ENCODE results near the gene PCDHGB4. TPM values are rescaled to one million over a fixed set of nuclear protein-coding genes. Genes with fewer than 3 reads are reported as not detected.

PCDHGB4 gene
- total and polyA plus RNA-seq, 9 of the 15 experiments (the other 6 are each of a cell fraction or from before 2014, with no cell fraction given): 0.01 to 0.14 (median 0.03) TPM; not detected in 5

DNA sequence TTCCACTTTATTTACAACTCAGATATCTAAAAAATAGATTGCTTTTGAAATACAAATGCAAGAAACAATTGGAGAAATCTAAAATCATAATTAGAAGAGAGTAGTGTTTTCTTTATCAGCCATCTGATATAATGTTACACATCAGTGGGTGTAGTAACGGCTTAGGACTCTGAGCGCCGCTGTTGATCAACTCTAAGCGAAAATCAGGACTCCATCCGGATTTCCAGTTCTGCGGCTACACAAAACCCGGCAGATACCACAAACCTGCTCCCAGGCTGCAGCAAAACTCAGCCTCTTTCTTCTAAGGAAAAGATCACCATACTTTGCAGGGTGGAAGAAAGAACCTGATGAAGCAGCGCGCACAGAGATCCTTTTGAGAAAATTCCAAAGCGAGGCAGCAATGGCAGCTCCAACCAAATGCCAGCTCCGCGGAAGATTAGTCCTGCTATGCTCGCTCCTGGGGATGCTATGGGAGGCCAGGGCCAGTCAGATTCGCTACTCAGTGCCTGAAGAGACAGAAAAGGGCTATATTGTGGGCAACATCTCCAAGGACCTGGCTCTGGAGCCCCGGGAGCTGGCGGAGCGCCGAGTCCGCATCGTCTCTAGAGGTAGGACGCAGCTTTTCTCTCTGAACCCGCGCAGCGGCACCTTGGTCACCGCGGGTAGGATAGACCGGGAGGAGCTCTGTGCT is 15.2 kb downstream of the PCDHGB4 start, which contains the start of gene PCDHGA9 (continued):
- TF ChIP-seq, protein P1, sequence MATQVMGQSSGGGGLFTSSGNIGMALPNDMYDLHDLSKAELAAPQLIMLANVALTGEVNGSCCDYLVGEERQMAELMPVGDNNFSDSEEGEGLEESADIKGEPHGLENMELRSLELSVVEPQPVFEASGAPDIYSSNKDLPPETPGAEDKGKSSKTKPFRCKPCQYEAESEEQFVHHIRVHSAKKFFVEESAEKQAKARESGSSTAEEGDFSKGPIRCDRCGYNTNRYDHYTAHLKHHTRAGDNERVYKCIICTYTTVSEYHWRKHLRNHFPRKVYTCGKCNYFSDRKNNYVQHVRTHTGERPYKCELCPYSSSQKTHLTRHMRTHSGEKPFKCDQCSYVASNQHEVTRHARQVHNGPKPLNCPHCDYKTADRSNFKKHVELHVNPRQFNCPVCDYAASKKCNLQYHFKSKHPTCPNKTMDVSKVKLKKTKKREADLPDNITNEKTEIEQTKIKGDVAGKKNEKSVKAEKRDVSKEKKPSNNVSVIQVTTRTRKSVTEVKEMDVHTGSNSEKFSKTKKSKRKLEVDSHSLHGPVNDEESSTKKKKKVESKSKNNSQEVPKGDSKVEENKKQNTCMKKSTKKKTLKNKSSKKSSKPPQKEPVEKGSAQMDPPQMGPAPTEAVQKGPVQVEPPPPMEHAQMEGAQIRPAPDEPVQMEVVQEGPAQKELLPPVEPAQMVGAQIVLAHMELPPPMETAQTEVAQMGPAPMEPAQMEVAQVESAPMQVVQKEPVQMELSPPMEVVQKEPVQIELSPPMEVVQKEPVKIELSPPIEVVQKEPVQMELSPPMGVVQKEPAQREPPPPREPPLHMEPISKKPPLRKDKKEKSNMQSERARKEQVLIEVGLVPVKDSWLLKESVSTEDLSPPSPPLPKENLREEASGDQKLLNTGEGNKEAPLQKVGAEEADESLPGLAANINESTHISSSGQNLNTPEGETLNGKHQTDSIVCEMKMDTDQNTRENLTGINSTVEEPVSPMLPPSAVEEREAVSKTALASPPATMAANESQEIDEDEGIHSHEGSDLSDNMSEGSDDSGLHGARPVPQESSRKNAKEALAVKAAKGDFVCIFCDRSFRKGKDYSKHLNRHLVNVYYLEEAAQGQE (IDR thresholded peaks at IDR 0.05; ENCODE audit: borderline replicate concordance): peak; percentile 19; the same call in 1 of the 2 replicates
- TF ChIP-seq, protein P1 (CRISPR knock-in tag; IDR thresholded peaks at IDR 0.05; ENCODE audit: low read depth): no peak
- TF ChIP-seq, protein P2, sequence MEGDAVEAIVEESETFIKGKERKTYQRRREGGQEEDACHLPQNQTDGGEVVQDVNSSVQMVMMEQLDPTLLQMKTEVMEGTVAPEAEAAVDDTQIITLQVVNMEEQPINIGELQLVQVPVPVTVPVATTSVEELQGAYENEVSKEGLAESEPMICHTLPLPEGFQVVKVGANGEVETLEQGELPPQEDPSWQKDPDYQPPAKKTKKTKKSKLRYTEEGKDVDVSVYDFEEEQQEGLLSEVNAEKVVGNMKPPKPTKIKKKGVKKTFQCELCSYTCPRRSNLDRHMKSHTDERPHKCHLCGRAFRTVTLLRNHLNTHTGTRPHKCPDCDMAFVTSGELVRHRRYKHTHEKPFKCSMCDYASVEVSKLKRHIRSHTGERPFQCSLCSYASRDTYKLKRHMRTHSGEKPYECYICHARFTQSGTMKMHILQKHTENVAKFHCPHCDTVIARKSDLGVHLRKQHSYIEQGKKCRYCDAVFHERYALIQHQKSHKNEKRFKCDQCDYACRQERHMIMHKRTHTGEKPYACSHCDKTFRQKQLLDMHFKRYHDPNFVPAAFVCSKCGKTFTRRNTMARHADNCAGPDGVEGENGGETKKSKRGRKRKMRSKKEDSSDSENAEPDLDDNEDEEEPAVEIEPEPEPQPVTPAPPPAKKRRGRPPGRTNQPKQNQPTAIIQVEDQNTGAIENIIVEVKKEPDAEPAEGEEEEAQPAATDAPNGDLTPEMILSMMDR (IDR thresholded peaks at IDR 0.05 in 2 of 3, conservative IDR thresholded peaks at IDR 0.05 in 1 of 3; ENCODE audit: insufficient read depth in 2 of 3, low read depth in 1 of 3, low read length in 3 of 3): peak; percentile 56 to 61 (median 59)
- TF ChIP-seq ZSCAN29 (IDR thresholded peaks at IDR 0.05) (peak; percentile 72), TOE1 (IDR thresholded peaks at IDR 0.05; ENCODE audit: borderline replicate concordance) (no peak), TOE1 (CRISPR knock-in tag; IDR thresholded peaks at IDR 0.05; ENCODE audit: borderline replicate concordance, low read depth) (no peak), KHSRP (IDR thresholded peaks at IDR 0.05) (no peak), ZNF436 (CRISPR knock-in tag; IDR thresholded peaks at IDR 0.05) (no peak), NCOA1 (IDR thresholded peaks at IDR 0.05; ENCODE audit: low read depth) (no peak), ZNF133 (CRISPR knock-in tag; IDR thresholded peaks at IDR 0.05) (no peak)
